ENCODE measurements around the gene AK1.

AK1 gene

DNA sequence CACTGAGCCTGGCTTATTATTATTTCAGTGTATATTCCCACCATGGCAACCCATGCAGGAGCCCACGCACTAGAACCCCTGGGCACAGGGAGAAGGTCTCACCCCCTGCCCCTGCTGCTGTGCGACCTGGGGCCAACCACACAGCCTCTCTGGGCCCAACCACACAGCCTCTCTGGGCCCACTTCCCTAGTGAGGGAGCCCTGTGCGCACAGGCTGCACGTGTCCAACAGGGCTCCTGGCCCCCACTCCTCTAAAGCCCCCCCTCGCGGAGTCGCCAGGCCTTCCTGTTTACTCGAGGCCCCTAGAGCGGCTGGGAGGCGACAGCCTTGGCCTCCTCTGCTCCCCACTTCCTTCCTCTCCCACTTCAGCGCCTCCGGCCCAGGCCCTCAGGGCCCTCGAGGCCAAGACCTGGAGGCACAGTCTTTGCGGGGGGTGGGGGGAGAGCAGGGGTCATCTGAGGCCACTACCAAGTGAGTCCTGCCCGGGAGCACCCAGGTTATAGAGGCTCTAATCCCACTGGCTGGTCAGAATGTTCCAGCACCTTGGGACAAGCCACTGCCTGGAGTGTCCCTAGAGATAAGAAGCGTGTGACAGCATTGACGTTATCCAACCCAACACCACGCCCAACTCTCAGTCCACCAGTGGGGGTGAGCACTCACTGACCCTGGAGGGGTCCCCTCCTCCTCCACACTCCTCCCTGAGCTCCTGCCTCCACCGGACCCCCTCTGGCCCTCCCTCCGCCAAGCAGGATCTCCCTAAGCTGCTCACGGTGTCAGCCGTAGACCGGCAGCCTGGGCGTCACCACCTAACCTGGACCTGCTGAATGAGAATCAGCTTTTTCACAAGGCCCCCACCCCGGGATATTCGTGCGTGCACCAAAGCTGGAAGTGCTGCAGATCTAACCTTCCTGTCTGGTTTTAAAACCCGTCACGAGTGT is 15.1 kb downstream of the AK1 start:
- Histone ChIP-seq H3K9ac (ENCODE audit: low read length) (no peak overlapping the region), H3K4me1 (ENCODE audit: control insufficient read depth, insufficient read depth, low read length) (peaks cover 18% of the 10 kb centered on the region), H3K27me3 (replicated peaks; ENCODE audit: control insufficient read depth, insufficient read depth, low read length) (no peaks in the 10 kb centered on the region), H3K36me3 (ENCODE audit: control insufficient read depth, insufficient read depth, low read length, severe bottlenecking) (peaks cover 6% of the 10 kb centered on the region), H3K4me3 (ENCODE audit: low read length) (no peak overlapping the region), H3K9me3 (ENCODE audit: control insufficient read depth, low read length) (no peaks in the 10 kb centered on the region)
- no peak for DNase-seq (ENCODE audit: low read depth)

DNA sequence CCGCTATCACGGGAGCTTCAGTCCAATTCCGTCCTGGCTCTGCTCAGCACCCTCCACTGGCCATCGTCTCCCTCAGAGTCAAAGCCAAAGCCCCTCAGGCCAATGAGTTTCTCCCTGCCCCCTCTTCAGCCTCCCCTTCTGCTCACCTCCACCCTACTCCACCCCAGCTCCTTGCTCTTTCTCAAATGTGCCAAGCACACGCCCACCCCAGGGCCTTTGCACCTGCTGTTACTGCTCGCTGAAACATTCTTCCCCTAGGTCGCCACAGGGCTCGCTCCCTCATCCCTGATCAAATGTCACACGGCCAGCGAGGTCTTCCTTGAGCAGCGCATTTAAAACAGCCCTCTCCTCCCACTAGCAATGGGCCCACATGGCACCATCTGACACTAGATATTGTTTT is 16.7 kb downstream of the AK1 start:
- Histone ChIP-seq H3K9me3 (ENCODE audit: control insufficient read depth, low read length) (no peaks in the 10 kb centered on the region), H3K4me1 (ENCODE audit: control insufficient read depth, insufficient read depth, low read length) (peaks cover 18% of the 10 kb centered on the region), H3K9ac (ENCODE audit: low read length) (no peak overlapping the region), H3K4me3 (ENCODE audit: low read length) (no peak overlapping the region), H3K27me3 (replicated peaks; ENCODE audit: control insufficient read depth, insufficient read depth, low read length) (no peaks in the 10 kb centered on the region), H3K36me3 (ENCODE audit: control insufficient read depth, insufficient read depth, low read length, severe bottlenecking) (peaks cover 1% of the 10 kb centered on the region)
- DNase-seq (ENCODE audit: low read depth), result no peak

DNA sequence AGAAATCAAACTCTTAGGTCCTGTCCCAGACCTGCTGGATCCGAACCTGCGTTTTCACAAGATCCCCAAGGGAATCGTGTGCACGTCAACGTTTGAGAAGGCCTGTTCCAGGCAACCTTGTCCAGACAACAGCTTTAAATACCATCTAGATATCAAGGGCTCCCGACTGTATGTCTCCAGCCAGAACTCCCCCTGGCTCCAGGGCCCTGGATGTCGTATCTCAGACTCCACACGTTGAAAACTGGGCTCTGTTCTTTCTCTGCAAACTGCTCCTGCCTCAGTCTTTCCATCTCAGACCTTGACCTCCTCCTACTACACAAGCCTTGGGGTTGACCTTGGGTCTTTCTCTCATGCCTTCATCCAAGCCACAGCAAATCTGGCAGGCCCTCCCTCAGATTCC is 17.2 kb downstream of the AK1 start:
- no peak overlapping the region for H3K4me3 ChIP-seq (ENCODE audit: low read length)
- H3K36me3 ChIP-seq (ENCODE audit: control insufficient read depth, insufficient read depth, low read length, severe bottlenecking), result no peaks in the 10 kb centered on the region
- no peak overlapping the region for H3K9ac ChIP-seq (ENCODE audit: low read length)
- no peak for DNase-seq (ENCODE audit: low read depth)
- no peaks in the 10 kb centered on the region for H3K27me3 ChIP-seq (replicated peaks; ENCODE audit: control insufficient read depth, insufficient read depth, low read length)
- H3K9me3 ChIP-seq (ENCODE audit: control insufficient read depth, low read length), result no peaks in the 10 kb centered on the region
- peaks cover 18% of the 10 kb centered on the region for H3K4me1 ChIP-seq (ENCODE audit: control insufficient read depth, insufficient read depth, low read length)

DNA sequence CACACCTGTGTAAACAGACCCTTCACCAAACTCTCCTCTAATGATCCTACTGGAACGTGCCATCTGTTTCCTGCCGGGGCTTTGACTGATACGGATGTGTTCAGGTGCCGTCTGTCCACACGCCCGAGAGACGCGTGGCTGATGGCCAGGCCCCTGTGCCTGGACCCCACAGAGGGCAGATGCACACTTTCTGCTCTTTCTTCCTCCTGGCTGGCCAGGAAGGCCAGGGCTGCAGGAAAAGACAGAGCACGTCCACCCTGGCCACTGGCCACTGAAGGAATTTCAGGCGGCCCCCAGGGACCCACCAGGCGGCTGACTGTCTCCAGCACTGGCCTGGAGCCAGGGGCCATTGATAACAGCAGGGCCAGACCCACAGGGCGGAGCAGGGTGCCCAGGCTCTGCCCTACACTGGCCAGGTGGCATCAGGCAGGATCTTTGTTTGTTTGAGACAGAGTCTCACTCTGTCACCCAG is 19.4 kb downstream of the AK1 start:
- Histone ChIP-seq H3K4me1 (ENCODE audit: control insufficient read depth, insufficient read depth, low read length) (peaks cover 25% of the 10 kb centered on the region), H3K9ac (ENCODE audit: low read length) (peak overlapping the region; percentile 47), H3K4me3 (ENCODE audit: low read length) (no peak overlapping the region), H3K27me3 (replicated peaks; ENCODE audit: control insufficient read depth, insufficient read depth, low read length) (no peaks in the 10 kb centered on the region), H3K9me3 (ENCODE audit: control insufficient read depth, low read length) (no peaks in the 10 kb centered on the region), H3K36me3 (ENCODE audit: control insufficient read depth, insufficient read depth, low read length, severe bottlenecking) (no peaks in the 10 kb centered on the region)
- DNase-seq (ENCODE audit: low read depth), result no peak

DNA sequence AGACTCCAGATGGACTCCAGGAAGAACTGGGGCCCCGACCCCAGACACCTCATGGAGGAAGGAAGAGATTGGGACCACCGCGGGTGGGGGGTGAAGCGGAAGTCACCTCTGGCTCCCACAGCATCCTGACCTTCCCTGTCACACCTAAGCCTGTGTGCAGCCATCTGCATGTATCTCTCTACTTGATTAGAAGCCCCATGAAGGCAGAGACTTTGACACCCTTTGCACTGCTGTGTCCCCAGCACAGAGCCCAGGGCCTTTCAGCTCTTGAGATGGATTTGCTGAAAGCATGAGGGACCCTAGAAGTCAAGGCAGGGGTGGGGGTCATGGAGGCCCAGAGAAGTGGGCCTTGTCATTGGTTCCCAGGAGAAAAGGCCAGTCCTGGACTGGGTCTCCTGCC is 20.2 kb downstream of the AK1 start:
- Histone ChIP-seq H3K4me3 (ENCODE audit: low read length) (no peak overlapping the region), H3K9me3 (ENCODE audit: control insufficient read depth, low read length) (no peaks in the 10 kb centered on the region), H3K36me3 (ENCODE audit: control insufficient read depth, insufficient read depth, low read length, severe bottlenecking) (peaks cover 3% of the 10 kb centered on the region), H3K27me3 (replicated peaks; ENCODE audit: control insufficient read depth, insufficient read depth, low read length) (no peaks in the 10 kb centered on the region), H3K9ac (ENCODE audit: low read length) (peak overlapping the region; percentile 47), H3K4me1 (ENCODE audit: control insufficient read depth, insufficient read depth, low read length) (peaks cover 33% of the 10 kb centered on the region)
- DNase-seq (ENCODE audit: low read depth), result no peak

DNA sequence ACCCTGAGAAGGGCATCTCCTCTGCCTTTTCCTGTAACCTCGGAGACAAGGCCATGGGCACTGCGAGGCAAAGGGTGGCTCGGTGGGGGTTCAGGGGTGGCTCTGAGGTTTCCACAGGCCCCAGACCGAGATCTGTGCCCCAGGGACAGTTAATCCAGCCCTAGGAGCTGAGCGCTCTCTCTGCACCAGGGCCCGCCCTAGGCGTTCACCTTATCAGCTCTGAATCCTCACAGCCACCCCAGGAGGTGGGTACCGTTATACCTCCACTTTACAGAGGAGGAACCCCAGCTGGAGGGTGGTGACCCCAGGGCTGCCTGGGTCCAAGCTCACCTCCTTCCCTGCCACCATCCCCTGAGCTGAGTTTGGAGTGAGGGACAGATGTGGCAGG is 20.8 kb downstream of the AK1 start:
- DNase-seq (ENCODE audit: low read depth), result no peak
- H3K36me3 ChIP-seq (ENCODE audit: control insufficient read depth, insufficient read depth, low read length, severe bottlenecking), result peaks cover 8% of the 10 kb centered on the region
- H3K4me1 ChIP-seq (ENCODE audit: control insufficient read depth, insufficient read depth, low read length), result peaks cover 39% of the 10 kb centered on the region
- no peaks in the 10 kb centered on the region for H3K27me3 ChIP-seq (replicated peaks; ENCODE audit: control insufficient read depth, insufficient read depth, low read length)
- no peaks in the 10 kb centered on the region for H3K9me3 ChIP-seq (ENCODE audit: control insufficient read depth, low read length)
- no peak overlapping the region for H3K4me3 ChIP-seq (ENCODE audit: low read length)
- no peak overlapping the region for H3K9ac ChIP-seq (ENCODE audit: low read length)

DNA sequence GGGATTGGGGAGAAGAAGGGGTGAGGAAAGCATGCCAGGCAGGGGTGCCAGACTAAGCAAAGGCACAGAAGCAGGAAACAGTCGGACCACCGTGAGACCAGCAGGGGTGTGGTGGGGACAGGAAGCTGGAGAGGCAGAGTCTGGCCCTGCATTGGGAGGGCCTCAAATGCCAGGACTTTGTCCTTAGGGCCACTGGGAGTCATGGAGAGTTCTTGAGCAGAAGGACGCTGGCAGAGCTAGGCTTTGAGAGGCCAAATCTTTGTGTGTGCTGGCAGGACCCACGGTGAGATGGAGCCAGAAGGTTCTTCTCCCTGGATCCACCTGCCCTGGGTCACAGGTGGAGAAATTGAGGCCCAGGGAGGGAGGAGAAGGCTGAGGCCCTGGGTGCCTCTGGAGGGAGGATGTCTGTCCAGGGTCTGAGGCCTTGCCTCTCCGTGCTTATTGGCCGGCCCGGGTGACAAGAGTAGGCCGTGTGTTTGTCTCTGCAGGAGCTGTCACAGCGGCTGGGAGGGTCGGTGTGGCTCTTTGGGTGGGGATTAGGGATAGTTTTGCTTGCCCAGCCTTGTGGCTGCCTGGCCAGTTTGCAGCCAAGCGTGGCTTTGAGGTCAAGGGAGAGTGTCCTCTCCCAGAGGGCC is 21.3 kb downstream of the AK1 start:
- Histone ChIP-seq H3K36me3 (ENCODE audit: control insufficient read depth, insufficient read depth, low read length, severe bottlenecking) (peaks cover 10% of the 10 kb centered on the region), H3K4me3 (ENCODE audit: low read length) (no peak overlapping the region), H3K9me3 (ENCODE audit: control insufficient read depth, low read length) (no peaks in the 10 kb centered on the region), H3K4me1 (ENCODE audit: control insufficient read depth, insufficient read depth, low read length) (peaks cover 43% of the 10 kb centered on the region), H3K27me3 (replicated peaks; ENCODE audit: control insufficient read depth, insufficient read depth, low read length) (no peaks in the 10 kb centered on the region), H3K9ac (ENCODE audit: low read length) (no peak overlapping the region)
- DNase-seq (ENCODE audit: low read depth), result no peak

DNA sequence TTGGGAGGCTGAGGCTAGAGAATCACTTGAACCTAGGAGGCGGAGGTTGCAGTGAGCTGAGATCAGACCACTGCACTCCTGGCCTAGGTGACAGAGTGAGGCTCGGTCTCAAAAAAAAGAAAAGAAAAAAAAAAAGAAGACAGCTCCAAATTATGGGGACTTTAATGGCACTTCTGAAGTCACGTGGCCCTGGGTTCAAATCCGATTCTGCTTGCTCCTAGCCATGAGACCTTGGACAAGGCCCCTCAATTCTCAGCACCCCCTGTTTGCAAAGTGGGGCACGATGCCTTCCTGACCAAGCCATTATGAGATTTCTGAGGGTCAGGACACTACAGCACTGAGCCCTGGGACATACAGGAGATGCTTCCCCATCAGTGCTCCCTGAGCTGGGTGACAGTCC is 22.0 kb downstream of the AK1 start:
- peaks cover 50% of the 10 kb centered on the region for H3K4me1 ChIP-seq (ENCODE audit: control insufficient read depth, insufficient read depth, low read length)
- H3K36me3 ChIP-seq (ENCODE audit: control insufficient read depth, insufficient read depth, low read length, severe bottlenecking), result peaks cover 16% of the 10 kb centered on the region
- H3K4me3 ChIP-seq (ENCODE audit: low read length), result no peak overlapping the region
- no peak overlapping the region for H3K9ac ChIP-seq (ENCODE audit: low read length)
- no peaks in the 10 kb centered on the region for H3K27me3 ChIP-seq (replicated peaks; ENCODE audit: control insufficient read depth, insufficient read depth, low read length)
- DNase-seq (ENCODE audit: low read depth), result no peak
- H3K9me3 ChIP-seq (ENCODE audit: control insufficient read depth, low read length), result no peaks in the 10 kb centered on the region

DNA sequence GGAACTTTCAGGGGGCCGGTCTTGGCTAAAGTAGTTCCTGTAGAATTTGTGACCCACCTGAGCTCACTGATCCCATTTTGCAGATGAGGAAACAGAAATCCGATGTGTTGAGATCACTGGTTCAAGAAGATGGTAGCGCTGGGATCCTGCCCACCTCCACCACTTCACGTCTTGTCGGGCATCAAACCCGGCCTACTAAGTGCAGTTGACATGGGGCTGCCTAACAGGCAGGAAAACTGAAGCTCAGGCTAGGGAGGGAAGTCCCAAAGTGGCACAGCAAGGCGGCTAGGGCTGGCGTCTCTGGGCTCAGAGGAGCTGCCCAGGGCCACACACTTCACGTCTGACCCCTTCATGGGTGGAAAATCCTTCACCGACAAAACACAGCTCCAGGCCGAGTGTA is 22.5 kb downstream of the AK1 start:
- Histone ChIP-seq H3K9ac (ENCODE audit: low read length) (peak overlapping the region; percentile 64), H3K36me3 (ENCODE audit: control insufficient read depth, insufficient read depth, low read length, severe bottlenecking) (peaks cover 22% of the 10 kb centered on the region), H3K27me3 (replicated peaks; ENCODE audit: control insufficient read depth, insufficient read depth, low read length) (no peaks in the 10 kb centered on the region), H3K4me1 (ENCODE audit: control insufficient read depth, insufficient read depth, low read length) (peaks cover 56% of the 10 kb centered on the region), H3K4me3 (ENCODE audit: low read length) (peak overlapping the region; percentile 24), H3K9me3 (ENCODE audit: control insufficient read depth, low read length) (no peaks in the 10 kb centered on the region)
- DNase-seq (ENCODE audit: low read depth), result no peak

DNA sequence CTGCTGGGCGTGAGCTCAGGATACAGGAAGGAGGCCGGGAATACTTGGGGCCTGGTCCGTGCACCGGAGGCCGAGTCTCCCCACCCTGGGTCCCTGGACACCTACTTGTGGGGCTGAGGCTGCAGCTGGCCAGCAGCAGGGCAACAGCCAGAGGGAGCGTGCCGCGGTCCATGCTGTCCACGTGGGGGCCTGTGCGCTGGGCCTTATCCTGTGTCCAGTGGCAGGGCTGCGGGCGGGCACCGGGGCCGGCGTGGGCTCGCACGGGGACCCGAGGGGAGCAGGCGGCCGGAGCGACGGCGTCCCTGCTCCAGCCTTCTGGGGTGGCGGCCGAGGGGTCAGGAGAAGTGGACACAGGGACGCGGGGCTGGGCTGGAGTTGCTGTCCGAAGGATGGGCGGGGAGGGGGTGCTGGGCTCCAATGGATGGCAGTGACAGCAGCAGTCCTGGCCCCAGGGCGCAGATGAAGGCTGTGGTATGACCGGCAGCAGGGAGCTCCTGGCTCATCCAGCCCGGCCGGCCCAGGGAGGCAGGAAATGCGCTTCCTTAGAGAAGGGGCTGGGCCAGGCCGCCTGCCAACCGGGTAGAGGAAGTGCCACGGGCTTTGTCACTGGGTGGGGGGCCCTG is 23.2 kb downstream of the AK1 start, which contains the start of gene ENG:
Gene ENG (minus strand): TSS at position 475 of the 623 bp plus-strand sequence. CDS start 303 bp downstream, at position 172.
- peak within 1 kb of the TSS; percentile 96 for H3K4me3 ChIP-seq (ENCODE audit: low read length)

More for the DNA sequence above, 23.2 kb downstream of the AK1 start, which contains the start of gene ENG:
- Histone ChIP-seq H3K9me3 (ENCODE audit: control insufficient read depth, low read length) (peaks cover 3% of the 10 kb centered on the region), H3K4me1 (ENCODE audit: control insufficient read depth, insufficient read depth, low read length) (peaks cover 60% of the 10 kb centered on the region), H3K9ac (ENCODE audit: low read length) (peak within 1 kb of the TSS; percentile 99), H3K36me3 (ENCODE audit: control insufficient read depth, insufficient read depth, low read length, severe bottlenecking) (peaks cover 28% of the 10 kb centered on the region), H3K27me3 (replicated peaks; ENCODE audit: control insufficient read depth, insufficient read depth, low read length) (no peaks in the 10 kb centered on the region)
- peak; percentile 81 for DNase-seq (ENCODE audit: low read depth)

All from adipocyte (in vitro differentiated cells).